HG02973 (cell line): ENCODE results near the gene USP28.
"Not testable (repeated sequence)": the region's sequence is repeated elsewhere in the genome, so short reads cannot be mapped to it uniquely, and the experiment has no call there.

Experiments used
- ATAC-seq: cut with Tn5 transposase; IDR thresholded peaks from one replicate; pipeline ENCODE4 v1.9.1; 2021; ENCODE audit warnings: moderate library complexity; ENCODE audit not compliant: unreplicated experiment

USP28 gene, protein sequence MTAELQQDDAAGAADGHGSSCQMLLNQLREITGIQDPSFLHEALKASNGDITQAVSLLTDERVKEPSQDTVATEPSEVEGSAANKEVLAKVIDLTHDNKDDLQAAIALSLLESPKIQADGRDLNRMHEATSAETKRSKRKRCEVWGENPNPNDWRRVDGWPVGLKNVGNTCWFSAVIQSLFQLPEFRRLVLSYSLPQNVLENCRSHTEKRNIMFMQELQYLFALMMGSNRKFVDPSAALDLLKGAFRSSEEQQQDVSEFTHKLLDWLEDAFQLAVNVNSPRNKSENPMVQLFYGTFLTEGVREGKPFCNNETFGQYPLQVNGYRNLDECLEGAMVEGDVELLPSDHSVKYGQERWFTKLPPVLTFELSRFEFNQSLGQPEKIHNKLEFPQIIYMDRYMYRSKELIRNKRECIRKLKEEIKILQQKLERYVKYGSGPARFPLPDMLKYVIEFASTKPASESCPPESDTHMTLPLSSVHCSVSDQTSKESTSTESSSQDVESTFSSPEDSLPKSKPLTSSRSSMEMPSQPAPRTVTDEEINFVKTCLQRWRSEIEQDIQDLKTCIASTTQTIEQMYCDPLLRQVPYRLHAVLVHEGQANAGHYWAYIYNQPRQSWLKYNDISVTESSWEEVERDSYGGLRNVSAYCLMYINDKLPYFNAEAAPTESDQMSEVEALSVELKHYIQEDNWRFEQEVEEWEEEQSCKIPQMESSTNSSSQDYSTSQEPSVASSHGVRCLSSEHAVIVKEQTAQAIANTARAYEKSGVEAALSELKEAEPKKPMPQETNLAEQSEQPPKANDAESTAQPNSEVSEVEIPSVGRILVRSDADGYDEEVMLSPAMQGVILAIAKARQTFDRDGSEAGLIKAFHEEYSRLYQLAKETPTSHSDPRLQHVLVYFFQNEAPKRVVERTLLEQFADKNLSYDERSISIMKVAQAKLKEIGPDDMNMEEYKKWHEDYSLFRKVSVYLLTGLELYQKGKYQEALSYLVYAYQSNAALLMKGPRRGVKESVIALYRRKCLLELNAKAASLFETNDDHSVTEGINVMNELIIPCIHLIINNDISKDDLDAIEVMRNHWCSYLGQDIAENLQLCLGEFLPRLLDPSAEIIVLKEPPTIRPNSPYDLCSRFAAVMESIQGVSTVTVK

DNA sequence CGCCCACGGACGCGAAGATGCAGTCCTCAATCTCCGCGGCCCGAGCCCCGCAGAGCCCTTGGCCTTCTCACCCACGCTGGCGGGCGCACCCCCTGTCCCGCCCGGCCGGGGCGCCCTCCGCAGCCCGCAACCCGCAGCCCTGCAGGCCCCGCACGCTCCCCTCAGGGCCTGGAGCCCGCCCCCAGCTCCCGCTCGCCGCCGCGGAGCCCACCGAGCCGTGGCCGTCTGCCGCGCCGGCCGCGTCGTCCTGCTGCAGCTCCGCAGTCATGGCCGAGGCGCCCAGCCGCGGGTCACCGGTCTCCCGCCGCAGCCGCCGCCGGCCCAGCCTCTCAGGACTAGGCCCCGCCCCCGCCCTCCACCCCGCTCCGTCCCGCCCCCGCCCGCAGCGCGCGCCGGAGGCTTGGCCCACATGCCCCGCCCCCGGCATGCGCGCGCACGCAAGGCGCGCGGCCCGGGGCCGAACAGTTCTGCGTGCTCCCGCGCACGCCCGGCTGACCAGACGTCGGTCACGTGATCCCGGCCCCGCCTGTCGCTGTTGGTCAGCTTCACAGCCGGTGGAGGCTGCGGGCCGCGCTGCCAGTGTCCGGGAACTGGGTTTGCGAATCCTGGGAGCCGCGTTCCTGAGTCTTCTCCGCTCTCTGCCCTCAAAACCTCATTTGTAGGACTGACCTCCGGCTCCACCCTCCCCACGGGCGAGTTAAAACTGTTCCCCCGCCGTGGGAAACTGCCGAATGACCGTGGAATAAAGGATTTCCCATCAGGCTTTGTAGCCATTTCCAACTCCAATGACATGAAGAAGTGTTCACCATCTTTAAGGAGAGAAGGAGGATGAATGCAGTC is at the start of gene USP28:
Gene USP28 (minus strand): TSS at position 339 of the 840 bp plus-strand sequence. CDS start 71 bp downstream, at position 268.
- peak; percentile 78 for ATAC-seq

- ATAC-seq: no peak
Observed at GRCh38 chr11:113923572-113923971, 48.2 kb upstream of the USP28 start.

- ATAC-seq: not testable (repeated sequence)
Observed at GRCh38 chr11:113911491-113911890, 36.1 kb upstream of the USP28 start.

DNA sequence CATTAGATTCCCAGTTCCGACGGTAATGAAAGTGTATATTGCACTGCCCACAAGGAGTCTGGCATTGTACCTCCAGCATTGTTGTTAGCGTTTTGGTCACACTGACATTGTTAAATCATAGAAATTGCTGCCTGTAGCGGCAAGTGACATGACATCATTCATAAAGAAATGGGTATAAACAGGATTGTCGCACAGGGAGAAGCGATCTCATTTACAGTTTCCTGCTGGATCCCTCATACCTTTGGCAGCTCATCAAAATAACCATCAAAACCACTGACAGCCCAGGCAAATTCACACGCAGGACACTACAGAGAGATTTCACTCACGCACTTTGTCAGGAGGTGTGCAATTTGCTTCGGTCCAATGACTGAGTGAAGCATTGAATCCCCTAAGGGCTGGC is 32.7 kb upstream of the USP28 start:
- ATAC-seq: no peak

GRCh38 chr11:113907681-113908080 is 32.3 kb upstream of the USP28 start:
- no peak for ATAC-seq

- ATAC-seq: no peak
Observed at GRCh38 chr11:113907152-113907551, 31.8 kb upstream of the USP28 start.

DNA sequence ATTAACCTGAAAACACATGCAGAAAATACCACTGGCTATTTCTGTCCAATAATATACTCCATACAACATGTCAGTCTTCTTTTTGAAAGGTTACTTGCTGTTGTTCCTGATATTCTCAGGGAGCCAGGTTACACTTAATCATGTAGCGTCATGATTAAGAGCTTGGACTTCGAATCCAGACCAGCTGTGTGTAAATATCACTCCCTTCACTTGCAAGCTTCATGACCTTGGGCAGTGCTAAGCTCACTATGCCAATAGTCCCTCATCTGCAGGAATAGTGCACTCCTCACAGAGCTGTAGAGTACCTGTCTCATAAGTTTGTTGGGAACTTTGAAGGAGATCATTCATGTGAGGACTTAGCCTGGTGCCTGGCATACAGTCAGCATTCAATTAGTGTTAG is 31.1 kb upstream of the USP28 start:
- no peak for ATAC-seq

- no peak for ATAC-seq
Observed at GRCh38 chr11:113906038-113906437, 30.7 kb upstream of the USP28 start.

DNA sequence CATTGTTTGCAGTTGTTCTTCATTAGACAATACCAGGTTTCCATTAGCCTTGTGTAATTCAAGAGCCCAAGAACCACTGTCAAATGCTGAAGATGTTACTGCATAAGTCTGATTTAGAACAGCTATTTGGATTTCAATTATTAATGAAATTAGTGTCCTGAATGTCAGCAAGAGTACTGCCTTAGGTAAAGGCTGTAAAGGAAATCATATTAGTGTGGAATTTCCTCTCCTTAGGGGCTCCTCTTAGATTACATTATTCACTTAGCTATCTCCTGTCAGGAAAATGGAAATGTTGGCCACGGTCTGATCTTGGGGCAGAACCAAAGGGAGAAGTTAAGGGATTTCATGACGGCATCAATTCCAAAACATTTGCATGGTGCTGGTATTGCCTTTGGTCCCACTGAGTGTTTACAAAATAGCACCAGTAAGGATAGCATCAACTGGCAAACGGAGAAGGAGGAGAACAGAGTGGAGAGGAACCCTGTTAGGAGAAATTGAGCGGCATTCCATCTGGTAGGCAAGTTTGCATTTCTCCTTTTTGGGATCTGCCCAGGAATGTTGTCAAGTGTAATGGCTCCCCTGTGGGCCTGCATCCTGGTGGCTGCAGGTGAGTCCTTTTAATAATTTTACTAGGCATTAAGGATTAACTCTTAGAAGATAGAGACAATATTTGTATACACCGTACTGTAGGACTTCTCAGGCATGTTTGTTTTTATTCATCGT is 29.2 kb upstream of the USP28 start, which contains the start of gene HTR3B:
Gene HTR3B (plus strand): TSS at position 418 of the 723 bp plus-strand sequence. CDS start 138 bp downstream, at position 556.
- ATAC-seq: no peak

DNA sequence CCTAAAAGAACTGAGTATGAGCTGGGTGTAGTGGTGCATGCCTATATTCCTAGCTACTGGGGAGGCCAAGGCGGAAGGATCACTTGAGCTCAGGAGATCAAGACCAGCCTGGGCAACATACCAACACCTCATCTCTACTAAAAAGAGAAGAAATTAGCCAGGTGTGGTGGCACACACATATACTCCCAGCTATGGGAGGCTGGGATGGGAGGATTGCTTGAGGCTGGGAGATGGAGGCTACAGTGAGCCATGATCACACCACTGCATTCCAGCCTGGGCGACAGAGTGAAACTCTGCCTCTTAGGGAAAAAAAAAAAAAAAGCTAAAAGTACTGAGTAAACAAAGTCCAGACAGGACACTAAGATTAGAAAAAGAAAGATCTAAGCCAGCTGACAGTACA is 25.8 kb upstream of the USP28 start:
- ATAC-seq: no peak

DNA sequence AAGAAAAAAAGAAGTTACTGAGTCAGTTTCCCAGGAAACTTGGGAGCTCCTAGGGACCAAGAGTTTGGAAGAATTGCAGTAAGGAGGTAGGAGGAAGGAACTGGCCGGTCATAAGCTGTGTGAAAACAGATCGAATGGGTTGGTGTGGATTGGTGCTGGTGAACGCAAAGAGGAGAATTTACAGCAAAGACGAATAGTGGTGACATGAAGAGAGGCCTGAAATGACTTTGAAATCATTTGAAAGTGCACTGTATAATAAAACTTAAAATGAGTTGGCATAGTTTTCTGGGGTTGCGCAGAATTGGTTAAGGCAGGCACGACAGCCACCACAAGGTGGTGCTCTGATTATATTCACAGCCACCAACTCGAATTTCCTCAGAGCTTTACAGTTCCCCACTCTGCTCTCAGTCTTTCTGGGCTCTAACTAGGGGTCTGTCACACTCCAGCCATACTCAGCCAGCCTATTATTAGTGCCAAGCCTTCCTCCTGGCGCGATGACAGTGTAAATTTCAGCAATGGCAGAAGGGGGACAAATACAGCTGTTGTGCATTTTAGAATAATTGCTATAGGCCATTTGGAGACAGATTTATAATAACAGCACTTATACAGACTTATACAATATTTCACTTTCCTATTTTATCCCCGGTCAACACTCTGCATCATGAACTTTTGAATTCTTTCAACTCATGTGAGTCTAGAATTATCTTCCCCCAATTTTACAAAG is 20.9 kb upstream of the USP28 start:
- no peak for ATAC-seq

DNA sequence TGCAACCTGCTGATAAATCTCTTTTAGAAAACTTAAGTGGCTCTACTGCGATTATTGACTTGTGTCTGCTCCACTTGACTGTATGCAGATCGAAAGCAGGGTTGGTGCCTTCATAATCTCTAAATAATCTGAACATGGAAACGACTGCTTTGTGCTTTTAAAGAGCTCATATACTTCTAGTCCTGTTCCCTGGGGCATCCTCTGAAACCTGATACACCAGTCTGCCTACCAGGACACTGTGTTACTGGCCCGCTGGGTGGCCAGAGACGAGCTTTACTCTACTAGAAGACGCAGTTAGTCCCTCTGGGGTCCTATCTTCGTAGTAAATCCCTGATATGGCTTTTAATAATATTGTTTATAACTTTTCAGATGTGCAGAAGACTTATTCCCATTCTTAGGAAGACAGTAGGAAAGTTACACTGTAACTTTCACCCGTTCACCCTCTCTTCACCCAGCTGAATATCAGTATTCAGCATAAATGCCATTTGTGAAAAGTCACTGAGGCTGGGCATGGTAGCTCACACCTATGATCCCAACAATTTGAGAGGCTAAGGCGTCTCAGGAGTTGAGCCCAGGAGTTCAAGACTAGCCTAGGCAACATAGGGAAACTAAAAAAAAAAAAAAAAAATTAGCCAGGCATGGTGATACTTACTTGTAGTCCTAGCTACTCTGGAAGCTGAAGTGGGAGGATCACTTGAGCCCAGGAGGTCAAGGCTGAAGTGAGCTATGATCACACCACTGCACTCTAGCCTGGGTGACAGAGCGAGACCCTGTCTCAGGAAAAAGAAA is 20.2 kb upstream of the USP28 start:
- no peak for ATAC-seq

GRCh38 chr11:113894421-113894996 is 19.1 kb upstream of the USP28 start:
- ATAC-seq: no peak

- no peak for ATAC-seq
Observed at GRCh38 chr11:113888848-113889247, 13.5 kb upstream of the USP28 start.

DNA sequence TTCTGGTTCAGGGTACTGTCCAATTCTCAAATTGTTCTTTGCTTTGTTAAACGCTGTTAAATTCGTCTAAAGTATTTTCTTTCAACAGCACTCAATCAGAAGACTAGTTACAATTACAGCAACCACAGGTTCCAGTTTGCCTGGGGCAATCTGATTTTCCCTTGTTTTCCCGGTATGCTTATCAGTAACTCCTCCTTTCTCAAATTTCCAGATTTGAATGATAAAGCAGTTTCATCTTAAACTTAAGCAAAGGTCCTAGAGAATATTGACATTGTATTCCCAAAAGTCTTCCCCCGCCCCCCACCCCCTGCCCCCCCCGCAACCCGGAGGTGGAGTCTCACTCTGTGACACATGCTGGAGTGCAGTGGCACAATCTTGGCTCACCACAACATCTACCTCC is 10.5 kb upstream of the USP28 start:
- ATAC-seq: no peak

DNA sequence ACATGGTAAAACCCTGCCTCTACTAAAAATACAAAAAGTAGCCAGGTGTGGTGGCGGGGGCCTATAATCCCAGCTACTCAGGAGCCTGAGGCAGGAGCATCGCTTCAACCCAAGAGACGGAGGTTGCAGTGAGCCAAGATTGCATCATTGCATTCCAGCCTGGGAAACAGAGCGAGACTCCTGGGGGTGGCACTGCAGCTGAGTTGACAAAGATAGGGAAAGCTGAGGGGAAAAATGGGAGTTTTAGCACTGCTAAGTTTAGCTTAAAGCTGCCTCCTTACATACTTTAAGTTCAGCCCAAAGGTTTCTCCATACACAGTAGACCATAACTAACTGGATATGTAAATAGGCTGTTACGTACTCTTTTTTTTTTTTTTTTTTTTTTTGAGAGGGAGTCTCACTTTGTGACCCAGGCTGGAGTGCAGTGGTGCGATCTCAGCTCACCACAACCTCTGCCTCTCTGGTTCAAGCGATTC is 9.0 kb upstream of the USP28 start:
- no peak for ATAC-seq

DNA sequence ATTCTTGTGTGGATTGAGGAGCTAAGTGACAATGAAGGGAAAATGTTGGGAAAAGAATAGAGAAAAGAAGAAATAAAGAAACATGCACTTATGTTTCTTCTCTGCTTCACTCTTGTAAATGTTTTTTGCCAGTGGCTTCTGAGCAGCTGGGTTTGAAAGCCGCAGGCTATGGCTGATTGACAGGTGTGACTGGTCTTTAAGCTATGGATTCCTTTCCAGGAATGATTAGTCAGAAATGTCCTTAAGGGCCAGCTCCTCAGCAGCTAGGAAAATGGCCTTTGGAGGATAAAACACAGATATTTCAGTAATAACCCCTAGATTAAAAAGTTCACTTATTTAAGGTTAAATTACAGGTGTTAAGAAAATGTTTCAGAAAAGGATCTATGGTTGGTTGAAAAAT is 6.5 kb upstream of the USP28 start:
- no peak for ATAC-seq

DNA sequence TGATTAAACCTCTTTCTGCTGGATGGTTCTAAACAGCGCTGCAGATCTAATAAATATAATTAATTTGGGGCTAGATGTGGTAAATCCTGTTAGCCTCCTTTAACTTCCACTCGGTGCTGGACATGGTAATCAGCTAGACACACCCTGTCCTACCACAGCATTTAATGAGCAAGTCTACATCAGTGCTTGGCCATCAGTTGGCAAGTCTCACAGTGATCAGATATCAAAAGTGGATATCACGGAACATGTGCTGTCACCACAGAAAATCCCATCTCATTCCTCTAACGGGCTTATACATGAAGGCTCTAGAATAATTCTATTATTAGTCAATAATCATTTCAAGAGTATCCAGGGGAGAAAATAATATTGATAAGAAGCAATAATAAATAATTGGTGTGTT is 5.6 kb upstream of the USP28 start:
- ATAC-seq: no peak
